ENCODE measurements around the gene CABLES1.
"Not testable (repeated sequence)": the region's sequence is repeated elsewhere in the genome, so short reads cannot be mapped to it uniquely, and the experiment has no call there.

Gene CABLES1

GRCh38 chr18:23247896-23248295 is 112.6 kb downstream of the CABLES1 start:
- DNase-seq: no peak

GRCh38 chr18:23248826-23249225 is 113.5 kb downstream of the CABLES1 start:
- DNase-seq: no peak

GRCh38 chr18:23249348-23249747 is 114.1 kb downstream of the CABLES1 start:
- DNase-seq: no peak

GRCh38 chr18:23250893-23251656 is 115.8 kb downstream of the CABLES1 start:
- peak; percentile 42 for DNase-seq

- DNase-seq: no peak
These were observed 118.3 kb downstream of the CABLES1 start for GRCh38 chr18:23253630-23254029.

GRCh38 chr18:23257137-23257536 is 121.9 kb downstream of the CABLES1 start:
- DNase-seq: no peak

- peak; percentile 42 for DNase-seq
These were observed 122.6 kb downstream of the CABLES1 start for GRCh38 chr18:23257686-23258565.

- DNase-seq: no peak
These were observed 123.5 kb downstream of the CABLES1 start for GRCh38 chr18:23258566-23259469.

GRCh38 chr18:23259701-23260681 is 124.7 kb downstream of the CABLES1 start:
- peak; percentile 22 for DNase-seq

GRCh38 chr18:23260926-23261590 is 125.8 kb downstream of the CABLES1 start:
- no peak for DNase-seq

GRCh38 chr18:23263551-23264235 is 128.4 kb downstream of the CABLES1 start:
- DNase-seq: no peak

GRCh38 chr18:23265682-23266399 is 130.6 kb downstream of the CABLES1 start:
- DNase-seq: no peak

GRCh38 chr18:23266717-23267446 is 131.6 kb downstream of the CABLES1 start:
- DNase-seq: no peak

- no peak for DNase-seq
These were observed 132.1 kb downstream of the CABLES1 start for GRCh38 chr18:23267447-23267776.

- DNase-seq: no peak
These were observed 133.4 kb downstream of the CABLES1 start for GRCh38 chr18:23268641-23269040.

- not testable (repeated sequence) for DNase-seq
These were observed 133.8 kb downstream of the CABLES1 start for GRCh38 chr18:23269068-23269467.

- no peak for DNase-seq
These were observed 134.6 kb downstream of the CABLES1 start for GRCh38 chr18:23269928-23270327.

GRCh38 chr18:23270986-23271680 is 135.8 kb downstream of the CABLES1 start:
- no peak for DNase-seq
